MM.1S (cell line): Measurements from ENCODE around the gene ANGPT4.

Source experiments
- EZH2 ChIP-seq: fragments of 300-600 bp; sonication (generic); optimal IDR thresholded peaks from 2 replicates; pipeline ENCODE3; 2017; ENCODE audit warnings: low read depth, mild to moderate bottlenecking, antibody characterized with exemption, low read length, mixed read lengths
- EZH2phosphoT487 ChIP-seq: fragments of 300-600 bp; sonication (generic); IDR thresholded peaks from 2 replicates; pipeline ENCODE4 v1.6.1; 2018; ENCODE audit warnings: antibody characterized with exemption, low read length
- TF ChIP-seq, protein P1 (sequence below): fragments of 300-600 bp; sonication (generic); IDR thresholded peaks from 2 replicates; pipeline ENCODE4 v1.5.1; 2016; ENCODE audit warnings: antibody characterized with exemption, low read length, mixed read lengths

DNA sequence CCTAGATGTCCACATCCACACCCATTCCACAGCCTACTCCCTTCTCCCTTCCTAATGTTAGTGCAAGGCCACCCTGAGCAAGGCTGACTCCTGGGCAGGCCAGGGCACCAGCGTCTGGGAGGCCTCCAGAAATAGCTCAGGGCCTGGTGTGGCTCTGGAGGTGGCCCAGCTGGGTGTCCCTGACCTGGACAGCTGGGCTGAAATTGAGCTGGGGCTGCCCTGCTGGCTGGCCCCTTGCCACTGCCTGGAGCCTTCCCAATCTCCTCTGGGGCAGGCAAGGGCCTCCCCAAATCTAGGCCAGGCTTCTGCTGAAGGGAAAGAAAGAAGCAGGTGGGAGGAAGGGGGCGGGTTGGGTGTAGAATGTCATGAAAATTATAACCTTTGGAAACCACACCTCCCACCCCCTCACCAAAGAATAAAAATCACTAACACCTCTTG, 80.5 kb downstream of the ANGPT4 start:
- TF ChIP-seq, protein P1, sequence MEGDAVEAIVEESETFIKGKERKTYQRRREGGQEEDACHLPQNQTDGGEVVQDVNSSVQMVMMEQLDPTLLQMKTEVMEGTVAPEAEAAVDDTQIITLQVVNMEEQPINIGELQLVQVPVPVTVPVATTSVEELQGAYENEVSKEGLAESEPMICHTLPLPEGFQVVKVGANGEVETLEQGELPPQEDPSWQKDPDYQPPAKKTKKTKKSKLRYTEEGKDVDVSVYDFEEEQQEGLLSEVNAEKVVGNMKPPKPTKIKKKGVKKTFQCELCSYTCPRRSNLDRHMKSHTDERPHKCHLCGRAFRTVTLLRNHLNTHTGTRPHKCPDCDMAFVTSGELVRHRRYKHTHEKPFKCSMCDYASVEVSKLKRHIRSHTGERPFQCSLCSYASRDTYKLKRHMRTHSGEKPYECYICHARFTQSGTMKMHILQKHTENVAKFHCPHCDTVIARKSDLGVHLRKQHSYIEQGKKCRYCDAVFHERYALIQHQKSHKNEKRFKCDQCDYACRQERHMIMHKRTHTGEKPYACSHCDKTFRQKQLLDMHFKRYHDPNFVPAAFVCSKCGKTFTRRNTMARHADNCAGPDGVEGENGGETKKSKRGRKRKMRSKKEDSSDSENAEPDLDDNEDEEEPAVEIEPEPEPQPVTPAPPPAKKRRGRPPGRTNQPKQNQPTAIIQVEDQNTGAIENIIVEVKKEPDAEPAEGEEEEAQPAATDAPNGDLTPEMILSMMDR: no peak
- no peak for TF ChIP-seq EZH2phosphoT487
- TF ChIP-seq EZH2: no peak
